ENCODE data around the gene CBFA2T2.
A peak's percentile ranks its signal among the peaks of the same experiment; 100 is the strongest.

Gene CBFA2T2

GRCh38 chr20:33685328-33686099 is 195.6 kb downstream of the CBFA2T2 start:
- peak overlapping the region; percentile 58 for H3K4me3 ChIP-seq (ENCODE audit: low read depth, low read length)
- TF ChIP-seq CTCF (IDR thresholded peaks at IDR 0.05; ENCODE audit: borderline replicate concordance, insufficient read depth, low read depth, low read length): no peak

- TF ChIP-seq CTCF (IDR thresholded peaks at IDR 0.05; ENCODE audit: borderline replicate concordance, insufficient read depth, low read depth, low read length): peak; percentile 33; the same call in 1 of the 2 replicates
- H3K4me3 ChIP-seq (ENCODE audit: low read depth, low read length): peak within 1 kb of the TSS; percentile 58
Measured at GRCh38 chr20:33686100-33686983, 196.4 kb downstream of the CBFA2T2 start, which contains the start of gene E2F1. TSS of gene E2F1 (minus strand) at chr20:33686385. CDS start at chr20:33686264, 121 bp downstream.

- no peak overlapping the region for H3K4me3 ChIP-seq (ENCODE audit: low read depth, low read length)
- no peak for TF ChIP-seq CTCF (IDR thresholded peaks at IDR 0.05; ENCODE audit: borderline replicate concordance, insufficient read depth, low read depth, low read length)
Measured at GRCh38 chr20:33686984-33687366, 197.1 kb downstream of the CBFA2T2 start.

GRCh38 chr20:33687370-33687915 is 197.5 kb downstream of the CBFA2T2 start:
- H3K4me3 ChIP-seq (ENCODE audit: low read depth, low read length): no peak overlapping the region
- TF ChIP-seq CTCF (IDR thresholded peaks at IDR 0.05; ENCODE audit: borderline replicate concordance, insufficient read depth, low read depth, low read length): no peak

GRCh38 chr20:33687993-33688937 is 198.4 kb downstream of the CBFA2T2 start:
- no peak overlapping the region for H3K4me3 ChIP-seq (ENCODE audit: low read depth, low read length)
- no peak for TF ChIP-seq CTCF (IDR thresholded peaks at IDR 0.05; ENCODE audit: borderline replicate concordance, insufficient read depth, low read depth, low read length)

- H3K4me3 ChIP-seq (ENCODE audit: low read depth, low read length): no peak overlapping the region
- no peak for TF ChIP-seq CTCF (IDR thresholded peaks at IDR 0.05; ENCODE audit: borderline replicate concordance, insufficient read depth, low read depth, low read length)
Measured at GRCh38 chr20:33688938-33689424, 199.1 kb downstream of the CBFA2T2 start.
